WI38 (cell line): ENCODE data around the gene LBH.

Experiments
- H3K4me3 ChIP-seq: 2 replicates; pipeline ENCODE4 v1.5.1; 2011; ENCODE audit warnings: low read depth, mild to moderate bottlenecking, control low read depth, low read length
- TF ChIP-seq, protein P1 (sequence below): IDR thresholded peaks from 2 replicates; pipeline ENCODE4 v1.5.1; 2012; ENCODE audit warnings: low read depth, mild to moderate bottlenecking, control low read depth, low read length

Gene LBH

DNA sequence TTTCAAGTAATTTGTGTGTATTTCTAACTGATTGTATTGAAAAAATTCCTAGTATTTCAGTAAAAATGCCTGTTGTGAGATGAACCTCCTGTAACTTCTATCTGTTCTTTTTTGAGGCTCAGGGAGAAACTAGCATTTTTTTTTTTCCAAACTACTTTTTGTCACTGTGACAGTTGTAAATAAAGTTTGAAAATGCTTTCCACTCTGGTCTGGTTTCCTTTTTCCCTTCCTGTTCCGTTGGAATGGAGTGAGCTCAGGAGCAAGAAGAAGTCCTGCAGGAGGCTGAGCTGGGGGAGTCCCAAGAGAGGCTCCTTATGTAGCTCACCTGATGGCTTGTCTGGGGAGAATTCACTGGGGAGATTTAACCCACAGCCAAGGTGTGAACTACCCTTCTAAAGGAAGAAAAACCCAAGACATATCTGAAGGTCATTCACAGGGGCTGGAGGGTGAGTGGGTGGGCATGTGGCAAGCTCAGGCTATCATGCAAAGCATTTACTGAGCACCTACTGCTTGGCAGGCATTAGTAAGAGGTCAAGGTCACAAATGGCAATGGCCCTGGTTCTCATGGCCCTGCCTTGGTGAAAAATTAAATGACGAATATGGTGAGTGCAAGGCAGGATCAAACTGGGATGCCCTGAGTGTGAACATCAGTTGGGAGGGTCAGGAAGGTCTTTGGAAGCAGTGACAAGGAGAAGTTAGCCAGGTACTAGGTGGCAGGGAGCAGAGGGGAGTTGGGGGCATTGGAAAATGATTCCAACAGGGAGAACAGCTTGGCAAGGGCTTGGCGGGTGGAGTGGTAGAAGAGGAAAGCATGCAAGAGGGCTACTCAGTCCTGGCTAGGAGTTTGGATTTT is 28.7 kb downstream of the LBH start:
- TF ChIP-seq, protein P1, sequence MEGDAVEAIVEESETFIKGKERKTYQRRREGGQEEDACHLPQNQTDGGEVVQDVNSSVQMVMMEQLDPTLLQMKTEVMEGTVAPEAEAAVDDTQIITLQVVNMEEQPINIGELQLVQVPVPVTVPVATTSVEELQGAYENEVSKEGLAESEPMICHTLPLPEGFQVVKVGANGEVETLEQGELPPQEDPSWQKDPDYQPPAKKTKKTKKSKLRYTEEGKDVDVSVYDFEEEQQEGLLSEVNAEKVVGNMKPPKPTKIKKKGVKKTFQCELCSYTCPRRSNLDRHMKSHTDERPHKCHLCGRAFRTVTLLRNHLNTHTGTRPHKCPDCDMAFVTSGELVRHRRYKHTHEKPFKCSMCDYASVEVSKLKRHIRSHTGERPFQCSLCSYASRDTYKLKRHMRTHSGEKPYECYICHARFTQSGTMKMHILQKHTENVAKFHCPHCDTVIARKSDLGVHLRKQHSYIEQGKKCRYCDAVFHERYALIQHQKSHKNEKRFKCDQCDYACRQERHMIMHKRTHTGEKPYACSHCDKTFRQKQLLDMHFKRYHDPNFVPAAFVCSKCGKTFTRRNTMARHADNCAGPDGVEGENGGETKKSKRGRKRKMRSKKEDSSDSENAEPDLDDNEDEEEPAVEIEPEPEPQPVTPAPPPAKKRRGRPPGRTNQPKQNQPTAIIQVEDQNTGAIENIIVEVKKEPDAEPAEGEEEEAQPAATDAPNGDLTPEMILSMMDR: no peak
- H3K4me3 ChIP-seq: no peak overlapping the region

DNA sequence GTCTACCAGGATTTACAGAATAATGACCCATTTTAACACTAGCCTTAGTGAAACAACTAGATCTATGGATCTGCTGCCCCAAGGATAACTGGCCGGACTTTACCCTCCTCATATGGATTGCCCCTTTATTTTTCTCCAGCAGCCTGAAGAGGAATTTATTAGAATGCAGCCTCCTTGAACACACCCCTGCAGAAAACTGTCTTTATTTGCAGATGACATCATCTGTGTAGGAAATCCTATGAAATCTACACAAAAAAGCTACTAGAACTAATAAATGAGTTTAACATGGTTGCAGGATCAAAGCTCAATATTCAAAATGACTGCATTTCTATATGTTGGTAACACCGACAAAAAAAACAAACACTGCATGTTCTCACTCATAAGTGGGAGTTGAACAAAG is 29.6 kb downstream of the LBH start:
- TF ChIP-seq, protein P1: no peak
- no peak overlapping the region for H3K4me3 ChIP-seq

DNA sequence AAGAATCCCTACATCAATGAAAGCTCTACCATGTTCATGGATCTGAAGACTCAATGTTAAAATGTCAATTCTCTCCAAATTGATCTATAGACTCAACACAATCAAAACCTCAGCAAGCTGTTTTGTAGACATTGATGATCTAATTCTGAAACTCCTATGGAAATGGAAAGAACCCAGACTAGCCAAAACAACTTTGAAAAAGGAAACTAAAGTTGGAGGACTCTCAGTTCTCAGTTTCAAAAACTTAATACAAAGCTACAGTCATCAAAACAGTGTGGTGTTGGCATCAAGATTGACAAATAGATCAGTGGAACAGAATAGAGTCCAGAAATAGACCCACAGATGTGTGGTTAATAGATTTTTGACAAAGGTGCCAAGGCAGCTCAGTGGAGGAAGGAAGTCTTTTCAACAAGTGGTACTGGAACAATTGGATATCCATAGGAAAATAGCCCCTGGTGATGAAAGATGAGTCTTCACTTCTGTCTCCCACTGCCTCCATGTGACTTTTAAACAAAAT is 30.4 kb downstream of the LBH start:
- H3K4me3 ChIP-seq: no peak overlapping the region
- TF ChIP-seq, protein P1: no peak

DNA sequence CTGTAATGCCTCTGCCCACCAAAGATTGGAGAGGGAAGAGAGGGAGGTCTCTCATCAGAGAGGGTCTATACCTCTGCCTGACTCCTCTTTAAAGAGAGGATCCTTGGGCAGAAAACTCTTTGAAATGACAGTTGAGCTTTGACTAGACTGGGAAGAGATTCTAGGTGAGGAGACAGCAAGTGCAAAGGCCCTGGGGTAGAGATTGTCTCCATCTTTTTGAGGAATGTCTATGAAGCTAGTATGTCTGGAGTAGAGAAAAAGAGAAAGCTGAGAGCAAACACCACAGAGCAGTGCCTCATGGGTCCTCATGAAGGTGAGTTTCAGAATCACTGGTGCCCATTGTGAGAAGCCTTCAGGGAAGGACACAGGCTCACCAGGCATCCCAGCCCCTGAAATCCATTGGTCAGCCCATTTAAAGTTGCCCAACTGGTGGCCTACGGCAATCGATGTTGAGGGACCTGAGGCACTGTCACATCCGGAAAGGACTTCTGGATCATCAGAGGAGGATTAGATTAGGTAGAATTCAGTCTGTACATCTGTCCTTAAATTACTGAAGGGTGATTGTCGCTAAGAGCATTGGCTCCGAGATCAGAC is 31.5 kb downstream of the LBH start:
- H3K4me3 ChIP-seq: no peak overlapping the region
- TF ChIP-seq, protein P1: no peak

DNA sequence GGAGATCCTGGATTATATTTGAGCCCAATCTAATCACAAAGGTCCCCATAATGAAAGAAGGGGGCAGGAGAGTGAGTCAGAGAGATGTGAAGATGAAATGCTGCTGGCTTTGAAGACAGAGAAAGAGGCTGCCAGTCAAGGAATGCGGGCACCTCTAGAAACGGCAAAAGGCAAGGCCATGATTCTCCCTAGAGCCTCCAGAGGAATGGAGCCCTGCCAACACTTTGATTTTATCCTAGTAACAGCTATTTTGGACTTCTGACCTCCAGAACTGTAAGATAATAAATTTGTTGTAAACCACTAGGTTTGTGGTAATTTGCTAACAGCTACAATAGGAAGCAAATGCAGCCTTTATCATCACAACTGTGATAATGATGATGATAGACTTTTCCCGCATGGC is 32.9 kb downstream of the LBH start:
- no peak overlapping the region for H3K4me3 ChIP-seq
- TF ChIP-seq, protein P1: no peak

DNA sequence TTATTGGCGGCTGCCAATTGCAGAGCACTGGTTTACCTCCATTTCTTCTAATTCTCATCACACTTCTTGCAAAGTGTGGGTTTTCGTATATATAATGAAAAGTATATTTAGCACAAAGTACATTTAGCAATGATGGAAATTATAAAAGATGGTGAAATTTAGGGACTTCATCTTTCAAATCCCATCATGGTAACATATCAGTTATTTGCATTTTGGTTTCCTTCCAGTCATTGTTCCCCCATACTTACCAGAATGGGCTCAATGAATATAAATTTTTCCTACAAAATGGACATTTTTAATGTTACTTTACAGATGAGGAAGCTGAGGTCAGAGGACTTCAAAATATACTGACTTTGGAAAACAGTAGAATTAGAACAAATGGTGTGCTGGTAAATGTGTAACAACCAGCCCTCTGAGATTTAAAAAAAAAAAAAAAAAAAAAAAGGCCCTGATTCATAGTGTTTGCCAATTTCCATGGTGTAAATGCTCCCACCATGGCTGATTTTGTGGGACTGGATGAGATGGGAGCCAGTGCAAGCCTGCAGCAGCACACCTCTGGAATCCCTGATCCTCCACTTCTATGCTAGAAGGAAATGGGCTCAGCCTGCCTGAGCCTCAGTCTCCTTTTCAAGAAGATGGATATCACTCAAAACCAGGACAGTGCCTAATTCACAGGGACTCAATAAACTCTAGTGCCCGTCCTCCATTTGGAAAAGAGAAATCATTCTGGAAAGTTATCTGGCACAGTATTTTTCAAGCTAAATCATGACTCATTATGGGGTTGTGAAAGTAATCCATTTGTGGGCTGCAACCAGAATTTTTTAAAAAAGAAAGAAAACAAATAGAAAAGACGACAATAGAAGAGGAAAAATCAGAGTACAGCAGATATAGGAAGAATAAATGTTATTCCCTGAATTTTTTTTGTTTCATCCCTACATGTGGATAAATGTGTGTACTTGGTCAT is 34.0 kb downstream of the LBH start:
- TF ChIP-seq, protein P1: no peak
- no peak overlapping the region for H3K4me3 ChIP-seq
